Endothelial cell of hepatic sinusoid (primary cell): ENCODE data around the gene LOX.
"Not testable (repeated sequence)": the region's sequence is repeated elsewhere in the genome, so short reads cannot be mapped to it uniquely, and the experiment has no call there.

Experiments used
- in situ Hi-C: cut with HindIII; loops from 2 replicates; pipeline ENCODE4 v1.10.0; 2017; ENCODE audit warnings: low sequenced_read_pairs

The LOX gene

GRCh38 chr5:122099060-122099790, 21.2 kb upstream of the LOX start:
- in situ Hi-C loops, result loop anchor here (5.0 kb wide), 2 partner anchors 47 to 58 kb away; no protein-coding TSS in a partner anchor

- in situ Hi-C loops, result loop anchor here (5.0 kb wide), 2 partner anchors 45 to 60 kb away; no protein-coding TSS in a partner anchor
Observed at GRCh38 chr5:122097391-122097790, 19.3 kb upstream of the LOX start.

- in situ Hi-C loops, result loop anchor here (5.0 kb wide), 2 partner anchors 43 to 62 kb away; no protein-coding TSS in a partner anchor
Observed at GRCh38 chr5:122095158-122095557, 17.1 kb upstream of the LOX start.

- in situ Hi-C loops, result not testable (repeated sequence)
Observed at GRCh38 chr5:122094251-122094650, 16.2 kb upstream of the LOX start.

GRCh38 chr5:122093415-122094180, 15.5 kb upstream of the LOX start:
- in situ Hi-C loops, result no loop called here

- in situ Hi-C loops, result no loop called here
Observed at GRCh38 chr5:122091936-122092600, 14.0 kb upstream of the LOX start.

GRCh38 chr5:122089096-122090013, 11.3 kb upstream of the LOX start:
- in situ Hi-C loops, result no loop called here

GRCh38 chr5:122085041-122085440, 7.0 kb upstream of the LOX start:
- in situ Hi-C loops, result no loop called here

- in situ Hi-C loops, result no loop called here
Observed at GRCh38 chr5:122083535-122083934, 5.5 kb upstream of the LOX start.

- in situ Hi-C loops, result no loop called here
Observed at GRCh38 chr5:122081541-122081940, 3.5 kb upstream of the LOX start.

- in situ Hi-C loops, result no loop called here
Observed at GRCh38 chr5:122077366-122078115, 518 bp downstream of the LOX start.

GRCh38 chr5:122076669-122077365, 1.2 kb downstream of the LOX start:
- in situ Hi-C loops, result no loop called here

GRCh38 chr5:122076050-122076461, 2.0 kb downstream of the LOX start:
- in situ Hi-C loops, result no loop called here

- in situ Hi-C loops, result no loop called here
Observed at GRCh38 chr5:122073864-122074263, 4.2 kb downstream of the LOX start.

- in situ Hi-C loops, result no loop called here
Observed at GRCh38 chr5:122073018-122073417, 5.0 kb downstream of the LOX start.

GRCh38 chr5:122067390-122067789, 10.7 kb downstream of the LOX start:
- in situ Hi-C loops, result no loop called here

- in situ Hi-C loops, result no loop called here
Observed at GRCh38 chr5:122064992-122065391, 13.1 kb downstream of the LOX start.

GRCh38 chr5:122063836-122064235, 14.2 kb downstream of the LOX start:
- in situ Hi-C loops, result no loop called here

GRCh38 chr5:122062205-122062604, 15.9 kb downstream of the LOX start:
- in situ Hi-C loops, result no loop called here
